Activated effector memory CD4-positive, alpha-beta T cell treated with Interleukin-2 at 50 U/mL for 16 hours (primary cell): ENCODE data around the gene B4GALT2.
A peak's percentile ranks its signal among the peaks of the same experiment; 100 is the strongest.

Source experiments
- DNase-seq: peaks from one replicate; pipeline ENCODE4 v3.0.0-alpha.2; 2020

The B4GALT2 gene

DNA sequence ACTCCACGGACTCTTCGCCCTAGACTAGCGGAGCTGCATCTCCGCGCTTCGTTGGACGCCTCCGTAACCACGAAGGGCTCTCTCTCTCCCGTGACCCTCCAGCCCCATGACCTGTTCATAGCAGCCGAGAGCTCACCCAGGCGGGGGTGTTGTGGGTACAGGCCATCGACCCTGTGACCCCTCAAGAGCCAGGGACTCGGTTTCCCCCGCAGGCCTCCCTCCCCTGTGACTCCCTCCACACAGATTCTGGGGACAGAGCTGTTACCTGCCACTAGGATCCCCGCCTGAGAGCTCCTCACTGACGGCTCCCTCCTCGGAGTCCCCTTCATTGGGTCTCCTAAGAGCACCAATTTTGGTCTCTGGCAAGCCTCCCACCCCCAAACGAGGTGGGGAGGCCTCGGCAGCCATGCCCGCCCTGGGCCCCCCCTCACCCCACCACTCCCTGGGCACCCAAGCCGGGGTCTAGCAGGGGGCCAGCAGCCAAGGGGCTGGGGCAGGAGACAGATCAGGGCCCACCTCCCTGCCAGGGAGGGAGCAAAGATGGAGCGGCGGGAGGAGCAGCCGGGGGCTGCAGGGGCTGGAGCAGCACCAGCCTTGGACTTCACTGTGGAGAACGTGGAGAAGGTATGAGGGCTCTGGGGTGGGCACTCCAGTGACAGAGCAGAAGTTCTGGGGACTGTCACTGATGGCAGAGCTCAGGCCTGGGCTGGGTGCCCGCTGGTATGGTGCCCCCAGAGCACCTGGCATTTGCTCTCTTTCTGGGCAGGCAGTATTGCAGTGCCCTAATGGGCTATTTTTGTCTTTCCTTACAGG, 31.7 kb upstream of the B4GALT2 start:
- DNase-seq = no peak

DNA sequence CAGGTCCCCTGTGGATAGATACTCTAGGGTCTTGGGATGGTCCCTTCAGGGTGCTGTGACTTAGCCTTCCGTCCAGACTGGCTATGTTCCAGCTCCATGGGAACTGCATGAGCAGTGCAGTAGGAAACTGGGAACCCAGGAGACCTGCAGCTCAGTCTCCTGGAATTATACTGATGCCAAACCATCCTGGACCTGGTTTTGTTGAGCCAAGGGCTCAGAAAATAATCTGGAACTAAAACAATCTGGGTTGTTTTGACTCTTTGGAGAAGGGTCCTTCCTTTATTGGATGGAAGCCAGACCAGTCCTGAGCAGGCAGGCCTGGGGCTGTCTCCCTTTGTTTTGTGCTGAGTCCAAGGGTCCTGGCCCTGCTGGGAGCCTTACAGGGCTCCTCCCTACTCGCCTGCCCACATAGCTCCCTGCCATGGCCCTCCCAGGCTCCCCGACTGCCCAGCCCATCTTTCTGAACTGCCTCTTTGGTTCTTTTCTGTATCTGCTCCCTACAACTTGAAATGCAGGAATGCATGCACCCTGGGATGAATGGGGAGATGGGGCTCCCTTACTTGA, 31.1 kb upstream of the B4GALT2 start:
- DNase-seq = no peak

DNA sequence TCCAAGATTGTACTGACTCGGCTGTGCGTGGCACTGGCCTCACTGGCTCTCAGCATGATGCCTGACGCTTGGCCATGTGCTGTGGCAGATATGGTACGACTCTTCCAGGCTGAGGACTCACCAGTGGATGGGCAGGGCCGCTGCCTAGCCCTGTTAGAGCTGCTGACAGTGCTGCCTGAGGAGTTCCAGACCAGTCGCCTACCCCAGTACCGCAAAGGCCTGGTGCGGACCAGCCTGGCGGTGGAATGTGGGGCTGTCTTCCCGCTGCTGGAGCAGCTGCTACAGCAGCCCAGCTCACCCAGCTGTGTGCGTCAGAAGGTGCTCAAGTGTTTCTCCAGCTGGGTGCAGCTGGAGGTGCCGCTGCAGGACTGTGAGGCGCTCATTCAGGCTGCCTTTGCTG, 29.3 kb upstream of the B4GALT2 start:
- DNase-seq = no peak

DNA sequence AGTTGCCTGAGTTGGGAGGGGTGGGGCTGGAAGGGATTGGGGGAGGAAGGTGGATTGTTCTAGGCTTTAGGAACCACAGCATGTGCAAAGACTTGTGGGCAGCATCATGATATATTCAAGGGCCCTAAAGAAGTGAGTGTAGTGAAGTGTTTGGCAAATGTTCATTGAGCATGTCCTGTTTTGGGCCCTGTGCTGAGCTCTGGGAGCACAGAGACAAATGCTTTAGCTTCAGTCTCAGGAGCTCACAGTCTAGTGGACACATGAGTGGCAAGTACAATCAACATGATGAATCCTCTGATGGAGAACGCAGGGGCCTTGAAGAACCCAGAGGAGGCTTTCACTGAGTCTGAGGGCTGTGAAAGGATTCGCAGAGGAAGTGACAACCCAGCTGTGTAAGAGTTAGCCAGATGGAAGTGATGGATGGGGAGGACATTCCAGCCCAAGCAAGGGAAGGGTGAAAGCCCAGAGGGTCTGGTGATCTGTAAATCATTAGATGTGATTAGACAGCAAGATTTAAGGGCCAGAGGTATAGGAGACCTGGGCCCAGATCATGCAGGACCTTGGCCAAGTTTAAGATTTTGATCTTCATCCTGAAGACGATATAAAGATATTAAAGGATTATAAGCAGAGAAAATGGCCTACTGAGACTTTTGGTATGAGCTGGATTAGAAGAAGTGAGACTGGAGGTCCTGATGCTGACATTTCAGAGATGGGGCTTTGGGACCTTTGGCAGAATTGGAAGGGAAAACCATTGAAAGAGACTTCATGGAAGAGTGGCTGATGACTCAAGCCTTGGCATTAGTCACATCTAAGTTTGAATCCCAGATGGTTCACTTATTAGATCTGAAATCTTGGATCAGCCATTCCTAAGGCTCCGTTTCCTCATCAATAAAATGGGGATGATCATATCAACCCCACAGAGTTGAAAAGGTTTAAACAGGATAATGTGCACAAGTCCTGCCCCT, 27.7 kb upstream of the B4GALT2 start:
- no peak for DNase-seq

DNA sequence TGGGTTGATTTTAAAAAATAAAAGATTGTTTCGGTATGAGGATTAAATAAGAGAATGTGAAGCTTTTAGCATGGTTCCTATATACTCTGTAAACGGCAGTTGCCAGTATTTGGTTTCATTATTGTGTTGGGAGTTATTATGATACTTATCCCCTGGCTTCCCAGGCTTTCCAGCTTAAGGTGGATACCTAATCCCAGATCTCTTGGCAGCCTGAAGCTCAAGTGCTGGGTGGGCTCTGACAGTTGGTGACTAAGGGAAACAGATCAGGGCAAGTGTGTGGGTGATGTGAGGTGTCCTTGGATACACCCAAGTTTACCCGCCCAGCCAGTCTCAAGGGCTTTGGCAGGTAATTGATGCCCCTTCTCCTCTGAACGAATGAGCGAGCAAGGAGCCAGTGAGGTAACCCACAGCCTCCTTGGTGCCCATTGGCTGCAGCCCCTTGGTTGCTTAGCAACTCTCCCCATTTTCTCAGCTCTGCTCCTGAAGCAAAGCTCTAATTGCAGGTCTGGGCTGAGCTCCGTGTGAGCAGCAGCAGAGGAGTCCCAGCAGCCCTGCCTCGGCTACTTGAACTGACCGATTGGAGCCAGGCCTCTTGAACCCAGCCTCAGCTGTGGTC, 26.2 kb upstream of the B4GALT2 start:
- no peak for DNase-seq

DNA sequence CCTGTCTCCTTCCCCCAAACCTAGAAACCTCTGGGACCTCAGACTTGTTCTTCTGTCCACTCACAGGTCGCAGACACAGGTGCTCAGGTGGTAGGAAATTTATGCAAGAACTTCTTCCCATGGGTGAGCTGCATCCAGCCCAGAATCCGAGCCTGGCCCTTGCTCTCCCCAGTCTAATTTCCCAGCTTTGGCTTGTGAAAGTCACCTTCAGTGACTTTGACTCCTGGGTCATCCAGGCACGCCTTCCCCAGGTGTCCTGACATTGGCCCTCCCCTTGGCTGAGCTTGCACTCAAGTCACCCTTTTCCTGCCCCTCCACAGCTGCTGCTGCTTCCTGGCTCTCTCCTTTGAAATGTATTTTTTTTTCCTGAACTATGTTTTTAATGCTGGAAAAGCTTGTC, 25.6 kb upstream of the B4GALT2 start:
- DNase-seq = no peak

DNA sequence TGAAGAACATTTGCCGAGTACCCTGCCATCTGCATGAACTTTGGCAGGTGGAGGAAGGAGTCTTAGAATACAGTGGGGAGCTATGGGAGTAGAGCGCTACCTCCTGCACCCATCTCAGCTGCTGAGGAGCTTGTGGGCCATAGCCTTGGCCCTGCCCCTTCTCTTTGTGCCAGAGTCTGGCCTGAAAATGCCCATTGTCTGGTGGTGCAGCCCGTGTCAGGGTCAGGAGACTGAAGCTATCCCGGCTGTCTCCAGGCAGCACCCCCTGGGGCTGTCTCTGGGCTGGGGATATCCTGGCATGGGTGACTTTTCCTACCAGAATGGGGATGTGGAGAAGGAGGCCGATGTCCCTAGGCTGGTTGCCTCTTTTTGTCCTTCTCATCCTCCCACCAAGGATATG, 25.0 kb upstream of the B4GALT2 start:
- no peak for DNase-seq

DNA sequence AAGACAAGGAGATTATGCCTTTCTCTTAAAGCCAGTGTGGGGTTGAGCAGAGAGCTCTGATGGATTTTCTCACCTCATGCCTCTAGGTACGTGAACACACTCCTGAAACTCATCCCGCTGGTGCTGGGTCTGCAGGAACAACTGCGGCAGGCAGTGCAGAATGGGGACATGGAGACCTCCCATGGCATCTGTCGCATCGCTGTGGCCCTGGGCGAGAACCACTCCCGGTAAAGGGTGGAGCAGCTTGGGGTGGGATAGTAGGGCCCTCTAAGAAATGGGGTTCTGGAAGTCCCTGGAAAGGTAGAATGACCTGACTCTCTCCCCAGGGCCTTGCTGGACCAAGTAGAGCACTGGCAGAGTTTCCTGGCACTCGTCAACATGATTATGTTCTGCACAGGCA, 22.8 kb upstream of the B4GALT2 start:
- no peak for DNase-seq

DNA sequence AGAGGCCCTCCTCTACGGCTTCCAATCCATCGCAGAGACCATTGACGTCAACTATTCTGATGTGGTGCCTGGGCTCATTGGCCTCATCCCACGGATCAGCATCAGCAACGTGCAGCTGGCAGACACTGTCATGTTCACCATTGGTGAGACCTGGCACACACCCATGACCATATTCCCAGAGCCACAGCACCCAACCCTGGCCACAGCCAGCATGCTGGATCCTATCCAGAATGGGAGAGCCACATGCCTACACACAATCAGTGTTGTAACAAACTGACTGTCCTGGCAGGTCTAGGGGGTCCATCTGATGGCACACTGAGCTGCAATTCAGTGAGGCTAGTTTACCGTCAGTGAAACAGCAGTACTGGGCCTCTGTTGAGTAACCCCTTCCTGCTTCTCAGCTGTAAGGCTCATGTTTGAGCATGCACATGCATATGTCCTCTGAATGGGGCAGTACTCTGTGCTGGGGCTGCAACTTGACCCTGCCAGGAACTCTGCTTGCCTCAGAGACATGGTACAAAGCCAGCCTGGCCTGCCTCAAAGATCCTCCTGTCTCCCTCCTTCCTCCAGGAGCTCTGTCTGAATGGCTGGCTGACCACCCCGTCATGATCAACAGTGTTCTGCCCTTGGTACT, 21.5 kb upstream of the B4GALT2 start:
- DNase-seq = no peak

DNA sequence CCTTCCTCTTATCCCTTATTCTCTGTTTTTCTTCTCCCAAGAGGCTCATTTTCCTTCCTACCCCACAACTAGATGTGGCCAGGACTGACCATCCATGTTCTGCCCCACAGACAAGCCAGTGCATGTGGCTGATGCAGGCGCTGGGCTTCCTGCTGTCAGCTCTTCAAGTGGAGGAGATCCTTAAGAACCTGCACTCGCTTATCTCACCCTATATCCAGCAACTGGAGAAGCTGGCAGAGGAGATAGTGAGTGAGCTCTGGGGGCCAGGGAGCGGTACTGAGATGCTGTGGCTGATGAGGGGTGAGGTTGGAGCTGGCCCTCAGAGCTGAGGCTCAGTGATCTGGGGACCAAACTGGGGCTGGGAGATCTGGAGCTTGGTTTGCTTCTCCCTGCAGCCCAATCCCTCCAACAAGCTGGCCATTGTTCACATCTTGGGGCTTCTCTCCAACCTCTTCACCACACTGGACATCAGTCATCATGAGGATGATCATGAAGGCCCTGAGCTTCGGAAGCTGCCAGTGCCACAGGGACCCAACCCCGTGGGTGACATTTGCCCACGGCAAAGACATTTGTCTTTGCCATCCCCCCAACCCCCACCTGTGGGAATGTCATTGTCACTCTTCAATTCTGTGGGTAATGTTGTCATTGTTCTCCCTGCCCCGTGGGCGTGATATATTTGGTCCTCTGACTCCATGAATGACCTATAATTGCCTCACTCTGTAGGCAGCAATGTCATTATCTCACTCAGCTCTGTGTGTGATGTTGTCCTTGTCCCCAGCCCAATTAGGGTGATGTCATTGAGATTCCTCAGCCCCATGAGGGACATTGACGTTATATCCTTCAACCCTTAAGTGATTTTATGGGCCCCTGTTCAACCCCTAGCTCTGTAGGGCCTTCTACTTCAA, 20.4 kb upstream of the B4GALT2 start:
- no peak for DNase-seq

DNA sequence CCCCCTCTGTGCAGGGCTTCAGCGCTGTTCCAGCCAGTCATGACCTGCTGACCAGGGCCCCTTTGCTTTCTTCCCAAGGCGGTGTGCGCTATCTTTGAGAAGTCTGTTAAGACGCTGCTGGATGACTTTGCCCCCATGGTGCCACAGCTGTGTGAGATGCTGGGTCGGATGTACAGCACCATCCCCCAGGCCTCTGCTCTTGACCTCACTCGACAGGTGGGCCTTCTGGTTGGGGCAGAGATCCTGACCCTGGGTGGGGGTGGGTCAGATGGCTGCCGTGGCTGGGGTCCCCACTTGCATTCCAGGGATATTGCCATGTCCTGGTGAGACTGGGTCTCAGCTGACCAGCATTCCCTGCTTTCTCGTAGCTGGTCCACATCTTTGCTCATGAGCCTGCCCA, 18.2 kb upstream of the B4GALT2 start:
- no peak for DNase-seq

DNA sequence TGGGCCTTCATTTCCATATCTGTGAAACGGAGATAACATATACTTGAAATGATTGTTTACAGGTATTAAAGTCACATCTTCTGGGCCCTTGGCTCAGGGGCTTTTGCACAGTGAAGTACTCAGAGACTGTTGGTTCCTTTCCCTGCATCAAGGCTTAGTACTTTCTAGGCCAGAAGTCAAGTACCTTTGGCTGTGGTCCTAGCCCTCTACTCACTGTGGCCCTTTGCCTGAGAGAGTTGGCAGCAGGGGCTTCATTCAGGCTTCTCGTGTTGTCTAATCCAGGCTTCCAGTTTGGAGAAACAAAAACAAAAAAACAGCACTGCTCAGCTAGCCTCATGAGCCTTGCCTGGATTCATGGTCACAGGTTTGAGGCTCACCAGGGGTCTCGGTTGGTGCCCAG, 17.3 kb upstream of the B4GALT2 start:
- no peak for DNase-seq

DNA sequence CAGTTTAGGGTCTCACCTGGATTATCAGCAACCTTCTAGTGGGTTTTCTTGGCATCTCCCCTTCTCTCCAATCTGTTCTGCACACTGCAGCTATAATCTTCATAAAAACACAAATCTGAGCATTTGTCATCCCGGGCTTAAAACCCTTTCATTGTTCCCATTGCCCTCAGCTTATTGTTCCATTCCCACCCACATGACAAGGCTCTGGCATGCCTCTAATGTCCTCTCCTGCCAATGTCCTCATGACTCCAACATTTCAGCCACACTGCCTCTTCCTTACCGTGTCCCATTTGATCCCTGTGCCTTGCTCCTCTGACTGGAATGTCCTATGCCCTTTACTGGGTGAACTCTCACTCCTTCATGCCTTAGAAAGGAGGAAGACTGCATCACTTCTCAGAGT, 16.7 kb upstream of the B4GALT2 start:
- DNase-seq = no peak

DNA sequence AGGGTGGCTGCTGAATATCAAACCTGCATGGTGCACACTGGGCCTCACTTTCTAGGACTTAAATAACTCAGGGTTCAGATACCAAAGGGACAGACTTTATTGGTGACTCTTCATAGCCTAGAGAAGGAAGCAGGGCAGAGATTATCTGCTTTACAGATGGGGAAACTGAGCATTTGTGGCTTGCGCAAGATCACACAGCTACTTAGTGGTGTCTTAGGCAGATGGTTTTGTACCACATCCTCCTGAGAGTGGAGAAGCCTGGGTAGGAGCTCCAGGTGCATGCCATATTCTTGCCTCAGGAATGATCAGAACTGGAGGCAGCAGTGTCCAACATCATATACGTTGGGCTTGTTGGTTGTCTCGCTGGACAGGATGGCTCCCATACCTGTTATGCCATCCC, 16.0 kb upstream of the B4GALT2 start:
- DNase-seq = no peak

DNA sequence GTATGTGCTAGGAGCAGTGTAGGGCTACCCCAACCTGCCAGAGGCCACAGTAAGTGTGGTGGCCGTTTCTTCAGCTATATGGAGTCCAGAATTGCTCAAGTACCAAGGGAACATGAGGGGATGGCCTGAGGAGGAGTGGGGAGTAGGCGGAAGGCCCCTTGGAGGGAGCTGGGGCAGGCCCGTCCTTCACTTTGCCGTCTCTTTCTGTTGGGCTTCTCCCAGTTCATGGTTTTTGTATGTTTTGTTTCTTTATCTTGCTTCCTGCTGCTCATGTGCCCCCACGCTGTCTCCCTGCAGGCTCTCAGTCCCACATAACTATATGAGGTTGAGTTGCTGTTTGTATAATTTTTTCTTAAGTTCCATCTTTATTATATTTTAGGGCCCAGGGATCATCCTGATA, 15.1 kb upstream of the B4GALT2 start:
- DNase-seq = no peak

DNA sequence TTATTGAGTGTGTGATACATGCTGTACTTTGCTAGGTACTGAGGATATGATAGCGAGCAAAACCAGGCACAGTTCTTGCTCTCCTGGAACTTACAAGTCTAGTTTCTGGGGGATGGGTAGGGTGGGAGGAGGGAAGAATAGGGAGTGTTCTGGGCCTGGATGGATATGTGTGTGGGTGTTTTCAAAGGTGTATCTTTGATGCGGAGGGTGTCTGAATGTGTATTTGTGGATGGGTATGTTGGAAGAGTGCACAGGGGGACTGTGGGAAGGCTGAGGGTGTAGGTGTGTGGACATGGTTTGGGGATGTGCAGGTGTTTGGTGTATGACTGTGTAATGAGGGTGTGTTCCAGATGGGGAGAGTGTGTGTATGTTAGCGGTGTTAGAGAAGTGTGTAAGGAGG, 13.7 kb upstream of the B4GALT2 start:
- no peak for DNase-seq

DNA sequence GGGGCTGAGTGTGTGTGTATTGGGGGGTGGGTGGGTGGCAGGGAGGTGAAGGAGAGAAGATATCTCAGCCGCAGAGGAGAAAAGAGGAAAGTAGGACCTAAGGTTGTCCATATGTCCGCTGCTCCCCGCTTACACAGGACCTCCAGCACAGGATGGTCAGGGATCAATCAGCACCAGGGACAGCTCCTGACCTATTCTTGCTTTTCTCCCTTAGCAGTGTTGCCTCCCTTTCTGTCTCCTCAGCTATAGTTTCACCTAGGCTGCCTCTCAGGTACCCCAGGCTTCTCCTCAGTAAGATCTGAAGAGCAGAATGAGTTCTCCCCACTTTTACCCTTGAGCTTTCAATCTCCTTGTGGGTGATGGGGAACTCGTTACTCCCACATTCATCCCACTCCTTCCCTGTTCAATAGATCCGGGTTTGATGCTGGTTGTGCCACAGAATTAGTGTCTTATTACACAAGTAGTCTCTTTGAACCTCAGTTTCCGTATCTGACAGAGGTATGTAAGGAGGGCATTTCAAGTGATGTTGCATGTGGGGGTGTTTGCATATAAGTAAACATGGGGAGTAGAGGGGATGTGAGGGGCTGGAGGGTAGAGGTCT, 10.6 kb upstream of the B4GALT2 start:
- no peak for DNase-seq

DNA sequence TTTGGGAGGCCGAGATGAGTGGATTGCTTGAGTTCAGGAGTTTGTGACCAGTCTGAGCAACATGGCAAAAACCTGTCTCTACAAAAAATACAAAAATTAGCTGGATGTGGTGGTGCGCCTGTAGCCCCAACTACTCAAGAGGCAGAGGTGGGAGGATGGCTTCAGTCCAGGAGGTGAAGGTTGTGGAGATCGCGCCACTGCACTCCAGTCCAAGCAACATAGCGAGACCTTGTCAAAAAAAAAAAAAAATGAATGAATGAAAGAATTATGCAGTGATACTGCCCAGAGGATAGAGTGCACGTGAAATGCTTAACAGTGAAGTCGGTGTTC, 9.6 kb upstream of the B4GALT2 start:
- DNase-seq = no peak

DNA sequence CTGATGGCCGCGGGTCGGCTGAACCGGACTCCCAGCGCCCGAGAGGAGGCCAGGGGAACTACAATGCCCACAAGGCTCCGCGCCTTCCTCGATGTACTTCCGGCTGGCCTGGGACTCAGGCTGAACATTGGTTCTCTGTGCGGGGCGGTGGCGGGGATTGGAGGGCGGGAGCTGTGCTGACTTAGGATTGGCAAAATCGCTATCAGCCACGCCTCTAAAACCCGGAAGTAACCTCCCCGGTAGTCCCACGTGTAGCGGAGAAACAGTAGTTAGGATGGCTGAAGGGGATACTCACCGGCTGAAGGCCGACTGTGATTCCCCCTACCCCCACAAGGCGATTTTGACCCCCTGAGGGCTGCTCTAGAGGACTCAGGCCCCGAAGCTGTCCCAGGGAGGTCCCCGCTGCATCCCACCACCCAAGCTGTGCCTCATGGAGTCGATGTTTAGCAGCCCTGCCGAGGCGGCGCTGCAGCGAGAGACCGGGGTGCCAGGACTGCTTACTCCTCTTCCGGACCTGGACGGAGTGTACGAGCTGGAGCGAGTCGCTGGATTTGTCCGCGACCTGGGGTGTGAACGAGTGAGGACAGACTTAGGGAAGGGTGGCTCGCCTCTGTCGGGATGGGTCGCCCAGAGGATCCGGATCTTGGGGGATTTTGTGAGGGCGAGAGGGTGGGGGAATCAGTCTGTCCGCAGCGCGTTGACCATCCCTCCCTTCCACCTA, 9.1 kb upstream of the B4GALT2 start, which contains the start of gene DPH2:
TSS of gene DPH2 (plus strand) at position 265 of the 721 bp plus-strand sequence. CDS start at position 431, 166 bp downstream.
- peak; percentile 93 for DNase-seq

DNA sequence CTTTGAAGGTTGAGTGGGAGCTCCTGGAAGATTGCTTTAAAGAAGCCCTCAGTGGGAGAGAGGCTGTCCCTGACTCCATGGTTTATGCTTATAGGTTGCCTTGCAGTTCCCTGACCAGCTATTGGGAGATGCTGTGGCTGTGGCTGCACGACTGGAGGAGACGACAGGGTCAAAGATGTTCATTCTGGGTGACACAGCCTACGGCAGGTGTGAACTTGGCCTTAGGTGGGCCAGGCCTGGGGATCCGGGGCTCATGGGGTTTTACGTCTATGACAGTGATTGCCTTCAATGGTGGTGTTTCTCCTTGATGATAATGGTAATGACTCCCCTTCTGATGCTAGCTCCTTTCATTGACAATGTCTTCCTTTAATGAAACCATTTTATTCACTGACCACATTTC, 8.5 kb upstream of the B4GALT2 start:
- no peak for DNase-seq

DNA sequence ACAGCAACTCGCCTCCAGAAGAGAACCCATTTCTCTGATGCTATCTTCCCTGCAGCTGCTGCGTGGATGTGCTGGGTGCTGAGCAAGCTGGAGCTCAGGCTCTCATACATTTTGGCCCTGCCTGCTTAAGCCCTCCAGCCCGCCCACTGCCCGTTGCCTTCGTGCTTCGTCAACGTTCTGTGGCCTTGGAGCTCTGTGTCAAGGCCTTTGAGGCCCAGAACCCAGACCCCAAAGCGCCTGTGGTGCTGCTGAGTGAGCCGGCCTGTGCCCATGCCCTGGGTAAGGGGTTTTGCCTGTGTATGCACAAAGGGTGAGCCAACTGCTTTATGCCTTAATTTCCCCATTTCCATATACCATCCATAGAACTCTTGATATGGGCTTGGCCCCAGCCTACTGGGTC, 8.1 kb upstream of the B4GALT2 start:
- DNase-seq = no peak
